ENCODE measurements around the gene SCN4B. TPM values are rescaled to one million over a fixed set of nuclear protein-coding genes. Genes with fewer than 3 reads are reported as not detected.

SCN4B gene
- total and polyA plus RNA-seq, 8 donors = 0.75 to 3.6 (median 1.6) TPM; not detected in 3

- no peak overlapping the region for H3K27ac ChIP-seq
- DNase-seq = no peak
- no peak overlapping the region for H3K4me3 ChIP-seq
- WGBS, 5 donors = 91 to 95% (median 94%) methylated on average over 10 of the region's 10 CpGs
- H3K36me3 ChIP-seq = no peaks in the 10 kb centered on the region
- peaks cover 0 to 35% (median 3%) of the 10 kb centered on the region in 3 donors for H3K27me3 ChIP-seq
- intact Hi-C loops (cut with DNase I; ENCODE audit: low total_unique reads) = no loop called here
- no peaks in the 10 kb centered on the region for H3K4me1 ChIP-seq
- TF ChIP-seq POLR2A (IDR thresholded peaks at IDR 0.05) (no peak), CTCF (IDR thresholded peaks at IDR 0.05) (no peak), POLR2AphosphoS5 (IDR thresholded peaks at IDR 0.05) (no peak), EP300 (IDR thresholded peaks at IDR 0.05) (no peak)
- H3K9me3 ChIP-seq = no peaks in the 10 kb centered on the region
These were observed 18.8 kb downstream of the SCN4B start for GRCh38 chr11:118133816-118134215.

DNA sequence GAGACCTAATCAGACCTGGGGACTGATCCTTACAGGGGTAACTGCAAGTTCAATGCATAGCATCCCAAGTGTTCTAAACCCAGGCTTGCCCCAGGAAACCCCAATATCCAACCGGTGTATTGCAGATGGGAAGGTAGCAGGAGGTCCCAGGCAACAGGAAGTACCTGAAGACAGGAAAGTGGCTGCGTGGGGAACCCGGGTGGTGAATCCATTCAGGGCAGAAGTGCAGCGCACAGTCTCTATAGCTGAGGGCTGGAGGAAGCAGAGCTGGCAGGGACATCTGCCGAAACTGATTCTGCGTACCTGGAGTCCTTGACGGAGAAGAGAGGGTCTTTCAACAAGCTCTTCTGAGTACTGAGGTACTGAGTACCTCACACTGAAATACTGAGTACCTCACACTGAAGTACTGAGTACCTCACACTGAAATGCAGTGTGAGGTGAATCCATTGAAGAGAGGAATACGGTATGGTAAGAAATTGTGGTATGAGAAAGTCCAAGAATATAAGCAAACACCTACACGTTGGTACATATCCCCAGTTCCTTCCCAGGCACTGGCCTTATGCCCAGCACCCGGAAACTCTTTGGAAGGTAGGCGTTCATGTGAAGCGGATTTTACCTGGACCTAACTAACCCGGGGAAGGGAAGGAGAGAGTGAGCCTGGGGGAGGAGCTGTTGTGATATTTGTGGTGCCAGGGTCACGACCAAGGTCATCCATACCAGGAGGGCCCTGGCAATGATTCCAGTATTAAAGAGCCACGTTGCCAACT, 20.1 kb downstream of the SCN4B start:
- peak in 1 of 2 donors; percentile 46 for DNase-seq
- Histone ChIP-seq H3K4me3 (no peak overlapping the region), H3K4me1 (no peaks in the 10 kb centered on the region), H3K9me3 (no peaks in the 10 kb centered on the region), H3K27ac (no peak overlapping the region), H3K27me3 (peaks cover 0 to 28% (median 3%) of the 10 kb centered on the region in 3 donors), H3K36me3 (no peaks in the 10 kb centered on the region)
- intact Hi-C loops (cut with DNase I; ENCODE audit: low total_unique reads) = no loop called here
- TF ChIP-seq CTCF (IDR thresholded peaks at IDR 0.05) (no peak), EP300 (IDR thresholded peaks at IDR 0.05) (no peak), POLR2AphosphoS5 (IDR thresholded peaks at IDR 0.05) (no peak)
- WGBS, 5 donors = 58 to 72% (median 65%) methylated on average over 15 of the region's 15 CpGs

DNA sequence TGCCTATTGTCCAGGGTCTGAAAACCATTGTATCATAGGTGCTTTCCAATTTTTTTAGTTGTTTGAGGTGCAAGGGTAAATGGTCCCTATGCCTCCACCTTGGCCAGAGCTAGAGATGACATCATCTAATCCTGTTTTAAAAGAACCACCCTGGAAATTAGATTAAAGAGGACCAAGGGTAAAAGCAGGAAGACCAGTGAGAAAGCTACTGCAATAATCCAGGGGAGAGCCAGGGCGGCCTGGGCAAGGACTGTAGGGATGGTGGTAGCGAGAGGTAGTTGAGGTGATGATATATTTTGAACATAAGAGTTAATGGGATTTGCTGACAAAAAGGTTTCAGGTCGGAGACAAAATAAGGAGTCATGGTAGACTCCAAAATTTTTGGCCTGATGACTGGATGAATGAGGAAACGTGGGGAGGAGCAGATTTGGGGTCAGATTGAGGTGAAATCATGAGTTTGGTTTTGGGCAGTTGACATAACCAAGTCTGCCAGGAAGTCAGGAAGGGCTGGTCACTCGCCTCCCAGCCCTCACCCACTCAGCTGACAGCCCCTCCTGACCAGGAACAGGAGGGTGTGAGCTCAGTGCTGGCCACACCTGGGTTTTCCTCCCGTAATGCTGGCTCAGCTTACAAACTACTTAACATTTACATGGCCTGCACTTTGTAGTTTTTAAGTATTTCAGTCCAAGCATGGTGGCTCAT, 23.0 kb downstream of the SCN4B start:
- 56 to 66% (median 65%) methylated on average over 5 to 6 of the region's 6 CpGs for WGBS, 5 donors
- Histone ChIP-seq H3K36me3 (no peaks in the 10 kb centered on the region), H3K4me1 (no peaks in the 10 kb centered on the region), H3K4me3 (no peak overlapping the region), H3K27me3 (peaks cover 0 to 6% (median 0%) of the 10 kb centered on the region in 3 donors), H3K27ac (no peak overlapping the region), H3K9me3 (no peaks in the 10 kb centered on the region)
- intact Hi-C loops (cut with DNase I; ENCODE audit: low total_unique reads) = no loop called here
- peak in 1 of 2 donors; percentile 49 for DNase-seq
- TF ChIP-seq POLR2AphosphoS5 (IDR thresholded peaks at IDR 0.05) (no peak), EP300 (IDR thresholded peaks at IDR 0.05) (no peak), CTCF (IDR thresholded peaks at IDR 0.05) (no peak), POLR2A (IDR thresholded peaks at IDR 0.05) (no peak)

GRCh38 chr11:118128721-118129470, 23.7 kb downstream of the SCN4B start:
- DNase-seq = peak in 1 of 2 donors; percentile 42
- intact Hi-C loops (cut with DNase I; ENCODE audit: low total_unique reads) = no loop called here
- no peaks in the 10 kb centered on the region for H3K4me1 ChIP-seq
- 55 to 70% (median 68%) methylated on average over 11 of the region's 11 CpGs for WGBS, 5 donors
- peaks cover 0 to 6% (median 0%) of the 10 kb centered on the region in 3 donors for H3K27me3 ChIP-seq
- H3K9me3 ChIP-seq = no peaks in the 10 kb centered on the region
- H3K4me3 ChIP-seq = no peak overlapping the region
- no peak for TF ChIP-seq POLR2AphosphoS5 (IDR thresholded peaks at IDR 0.05)
- no peak for TF ChIP-seq CTCF (IDR thresholded peaks at IDR 0.05)
- no peak for TF ChIP-seq POLR2A (IDR thresholded peaks at IDR 0.05)
- TF ChIP-seq EP300 (IDR thresholded peaks at IDR 0.05) = no peak
- H3K27ac ChIP-seq = no peak overlapping the region
- no peaks in the 10 kb centered on the region for H3K36me3 ChIP-seq

All from stomach (tissue), 9 donors.